Hair follicular keratinocyte (primary cell): ENCODE results near the gene ZFP42. TPM values are rescaled to one million over a fixed set of nuclear protein-coding genes. Genes with fewer than 3 reads are reported as not detected.

ENCODE experiments used
- total RNA-seq: library from RNA; depleted of rRNA; stranded (reverse); fragments of >200 nt; gene quantifications from 2 replicates; pipeline ENCODE4 v1.2.3, GENCODE V29; 2015

Gene ZFP42
- total RNA-seq: 3.8 and 6.1 TPM in 2 replicates

GRCh38 chr4:187995322-187996207 lies at the start of gene ZFP42:
TSS of gene ZFP42 (plus strand) at chr4:187995771. CDS start at chr4:188002808, 7,037 bp downstream.

Other genes with a start within 250 kb of the ZFP42 start
- 0.47 and 0.95 TPM in 2 replicates for gene TRIML2, start 113.8 kb downstream of the ZFP42 start, total RNA-seq
- gene TRIML1, start 143.7 kb downstream of the ZFP42 start, total RNA-seq: not detected in 2 replicates